ENCODE data around the gene UFL1. TPM values are rescaled to one million over a fixed set of nuclear protein-coding genes. Genes with fewer than 3 reads are reported as not detected.
"Not testable (repeated sequence)": the region's sequence is repeated elsewhere in the genome, so short reads cannot be mapped to it uniquely, and the experiment has no call there.

Gene UFL1
- 14.9 and 26.0 TPM in 2 replicates for total RNA-seq (2014; rRNA removed; shearing (Covaris generic))

GRCh38 chr6:96521644-96522464, at the start of gene UFL1:
Gene UFL1, plus strand, starts transcription at chr6:96521806. Its CDS starts 68 bp downstream, at chr6:96521874.
- peak within 1 kb of the TSS; percentile 90 for H3K4me3 ChIP-seq (ENCODE audit: insufficient read depth, low read depth, low read length)
- H3K36me3 ChIP-seq (replicated peaks; ENCODE audit: control insufficient read depth, insufficient read depth, low read length) = no peaks in the 10 kb centered on the region; the same call in none of the 2 replicates
- DNase-seq = peak; percentile 83
- H3K27me3 ChIP-seq (ENCODE audit: control insufficient read depth, insufficient read depth, low read length) = no peaks in the 10 kb centered on the region

- not testable (repeated sequence) for H3K36me3 ChIP-seq (replicated peaks; ENCODE audit: control insufficient read depth, insufficient read depth, low read length); H3K4me3 ChIP-seq (ENCODE audit: insufficient read depth, low read depth, low read length); DNase-seq; H3K27me3 ChIP-seq (ENCODE audit: control insufficient read depth, insufficient read depth, low read length)
Observed at GRCh38 chr6:96472291-96472690, 49.3 kb upstream of the UFL1 start.

- Histone ChIP-seq H3K27me3 (ENCODE audit: control insufficient read depth, insufficient read depth, low read length) (no peaks in the 10 kb centered on the region), H3K36me3 (replicated peaks; ENCODE audit: control insufficient read depth, insufficient read depth, low read length) (no peaks in the 10 kb centered on the region), H3K4me3 (ENCODE audit: insufficient read depth, low read depth, low read length) (no peak overlapping the region)
- no peak for DNase-seq
Observed at GRCh38 chr6:96478695-96479094, 42.9 kb upstream of the UFL1 start.

- no peaks in the 10 kb centered on the region for H3K27me3 ChIP-seq (ENCODE audit: control insufficient read depth, insufficient read depth, low read length)
- H3K4me3 ChIP-seq (ENCODE audit: insufficient read depth, low read depth, low read length) = no peak overlapping the region
- H3K36me3 ChIP-seq (replicated peaks; ENCODE audit: control insufficient read depth, insufficient read depth, low read length) = no peaks in the 10 kb centered on the region
- DNase-seq = no peak
Observed at GRCh38 chr6:96491926-96492325, 29.7 kb upstream of the UFL1 start.

- DNase-seq = no peak
Observed at GRCh38 chr6:96499781-96500180, 21.8 kb upstream of the UFL1 start.

GRCh38 chr6:96502915-96503314, 18.7 kb upstream of the UFL1 start:
- Histone ChIP-seq H3K4me3 (ENCODE audit: insufficient read depth, low read depth, low read length) (no peak overlapping the region), H3K36me3 (replicated peaks; ENCODE audit: control insufficient read depth, insufficient read depth, low read length) (no peaks in the 10 kb centered on the region), H3K27me3 (ENCODE audit: control insufficient read depth, insufficient read depth, low read length) (no peaks in the 10 kb centered on the region)
- DNase-seq = no peak

More at GRCh38 chr6:96499781-96500180, 21.8 kb upstream of the UFL1 start:
- Histone ChIP-seq H3K27me3 (ENCODE audit: control insufficient read depth, insufficient read depth, low read length) (no peaks in the 10 kb centered on the region), H3K4me3 (ENCODE audit: insufficient read depth, low read depth, low read length) (no peak overlapping the region), H3K36me3 (replicated peaks; ENCODE audit: control insufficient read depth, insufficient read depth, low read length) (no peaks in the 10 kb centered on the region)

- no peak for DNase-seq
- H3K36me3 ChIP-seq (replicated peaks; ENCODE audit: control insufficient read depth, insufficient read depth, low read length) = no peaks in the 10 kb centered on the region
- no peaks in the 10 kb centered on the region for H3K27me3 ChIP-seq (ENCODE audit: control insufficient read depth, insufficient read depth, low read length)
- H3K4me3 ChIP-seq (ENCODE audit: insufficient read depth, low read depth, low read length) = no peak overlapping the region
Observed at GRCh38 chr6:96505363-96505762, 16.2 kb upstream of the UFL1 start.

- DNase-seq = no peak
- no peaks in the 10 kb centered on the region; the same call in 1 of the 2 replicates for H3K36me3 ChIP-seq (replicated peaks; ENCODE audit: control insufficient read depth, insufficient read depth, low read length)
- H3K27me3 ChIP-seq (ENCODE audit: control insufficient read depth, insufficient read depth, low read length) = no peaks in the 10 kb centered on the region
- H3K4me3 ChIP-seq (ENCODE audit: insufficient read depth, low read depth, low read length) = no peak overlapping the region
Observed at GRCh38 chr6:96509281-96509680, 12.3 kb upstream of the UFL1 start.

- no peaks in the 10 kb centered on the region; the same call in none of the 2 replicates for H3K36me3 ChIP-seq (replicated peaks; ENCODE audit: control insufficient read depth, insufficient read depth, low read length)
- H3K27me3 ChIP-seq (ENCODE audit: control insufficient read depth, insufficient read depth, low read length) = no peaks in the 10 kb centered on the region
- H3K4me3 ChIP-seq (ENCODE audit: insufficient read depth, low read depth, low read length) = peak overlapping the region; percentile 90
- no peak for DNase-seq
Observed at GRCh38 chr6:96520171-96521115, 1.2 kb upstream of the UFL1 start.

GRCh38 chr6:96521306-96521643, 331 bp upstream of the UFL1 start:
- peak overlapping the region; percentile 90 for H3K4me3 ChIP-seq (ENCODE audit: insufficient read depth, low read depth, low read length)

GRCh38 chr6:96522465-96523009, 931 bp downstream of the UFL1 start:
- DNase-seq = no peak
- Histone ChIP-seq H3K4me3 (ENCODE audit: insufficient read depth, low read depth, low read length) (peak overlapping the region; percentile 90), H3K27me3 (ENCODE audit: control insufficient read depth, insufficient read depth, low read length) (no peaks in the 10 kb centered on the region), H3K36me3 (replicated peaks; ENCODE audit: control insufficient read depth, insufficient read depth, low read length) (no peaks in the 10 kb centered on the region; the same call in none of the 2 replicates)

More at GRCh38 chr6:96521306-96521643, 331 bp upstream of the UFL1 start:
- Histone ChIP-seq H3K27me3 (ENCODE audit: control insufficient read depth, insufficient read depth, low read length) (no peaks in the 10 kb centered on the region), H3K36me3 (replicated peaks; ENCODE audit: control insufficient read depth, insufficient read depth, low read length) (no peaks in the 10 kb centered on the region; the same call in none of the 2 replicates)
- DNase-seq = no peak

GRCh38 chr6:96528193-96528592, 6.6 kb downstream of the UFL1 start:
- DNase-seq = no peak
- Histone ChIP-seq H3K4me3 (ENCODE audit: insufficient read depth, low read depth, low read length) (no peak overlapping the region), H3K27me3 (ENCODE audit: control insufficient read depth, insufficient read depth, low read length) (no peaks in the 10 kb centered on the region), H3K36me3 (replicated peaks; ENCODE audit: control insufficient read depth, insufficient read depth, low read length) (peaks cover 6% of the 10 kb centered on the region)

GRCh38 chr6:96532399-96532798, 10.8 kb downstream of the UFL1 start:
- Histone ChIP-seq H3K4me3 (ENCODE audit: insufficient read depth, low read depth, low read length) (no peak overlapping the region), H3K36me3 (replicated peaks; ENCODE audit: control insufficient read depth, insufficient read depth, low read length) (peaks cover 7% of the 10 kb centered on the region), H3K27me3 (ENCODE audit: control insufficient read depth, insufficient read depth, low read length) (no peaks in the 10 kb centered on the region)
- no peak for DNase-seq

GRCh38 chr6:96537726-96538125, 16.1 kb downstream of the UFL1 start:
- DNase-seq = no peak
- Histone ChIP-seq H3K27me3 (ENCODE audit: control insufficient read depth, insufficient read depth, low read length) (no peaks in the 10 kb centered on the region), H3K4me3 (ENCODE audit: insufficient read depth, low read depth, low read length) (no peak overlapping the region), H3K36me3 (replicated peaks; ENCODE audit: control insufficient read depth, insufficient read depth, low read length) (peaks cover 5% of the 10 kb centered on the region)
